SJCRH30 (cell line): Measurements from ENCODE around the gene CALHM6. TPM values are rescaled to one million over a fixed set of nuclear protein-coding genes. Genes with fewer than 3 reads are reported as not detected.
"Not testable (repeated sequence)": the region's sequence is repeated elsewhere in the genome, so short reads cannot be mapped to it uniquely, and the experiment has no call there.

Source experiments
- DNase-seq, 2 experiments: peaks; one replicate each; pipeline ENCODE4 v3.0.0-alpha.2; 2015 to 2020
- H3K27ac ChIP-seq: fragments of 250-450 bp; sonication (Bioruptor Pico); 2 replicates; pipeline ENCODE4 v1.5.1; 2020; ENCODE audit warnings: mild to moderate bottlenecking, moderate library complexity
- H3K27me3 ChIP-seq: fragments of 250-450 bp; sonication (Bioruptor Pico); 2 replicates; pipeline ENCODE4 v1.5.1; 2020; ENCODE audit warnings: mild to moderate bottlenecking, moderate library complexity
- H3K36me3 ChIP-seq: fragments of 250-450 bp; sonication (Bioruptor Pico); 2 replicates; pipeline ENCODE4 v1.5.1; 2020; ENCODE audit warnings: mild to moderate bottlenecking, moderate library complexity
- H3K4me1 ChIP-seq: fragments of 250-450 bp; sonication (Bioruptor Pico); 2 replicates; pipeline ENCODE4 v1.5.1; 2020; ENCODE audit warnings: mild to moderate bottlenecking, moderate library complexity
- H3K4me3 ChIP-seq: fragments of 250-450 bp; sonication (Bioruptor Pico); 2 replicates; pipeline ENCODE4 v1.5.1; 2020; ENCODE audit warnings: mild to moderate bottlenecking, moderate library complexity
- H3K9me3 ChIP-seq: fragments of 250-450 bp; sonication (Bioruptor Pico); replicated peaks from 2 replicates; pipeline ENCODE4 v1.5.1; 2020; ENCODE audit warnings: mild to moderate bottlenecking, moderate library complexity
- total RNA-seq: library from RNA; depleted of rRNA; stranded (reverse); fragments of >200 nt; shearing (Covaris generic); gene quantifications from 2 replicates; pipeline ENCODE4 v1.2.3, GENCODE V29; 2014

Gene CALHM6
- total RNA-seq, 1 experiment from 2014 or later: not detected

DNA sequence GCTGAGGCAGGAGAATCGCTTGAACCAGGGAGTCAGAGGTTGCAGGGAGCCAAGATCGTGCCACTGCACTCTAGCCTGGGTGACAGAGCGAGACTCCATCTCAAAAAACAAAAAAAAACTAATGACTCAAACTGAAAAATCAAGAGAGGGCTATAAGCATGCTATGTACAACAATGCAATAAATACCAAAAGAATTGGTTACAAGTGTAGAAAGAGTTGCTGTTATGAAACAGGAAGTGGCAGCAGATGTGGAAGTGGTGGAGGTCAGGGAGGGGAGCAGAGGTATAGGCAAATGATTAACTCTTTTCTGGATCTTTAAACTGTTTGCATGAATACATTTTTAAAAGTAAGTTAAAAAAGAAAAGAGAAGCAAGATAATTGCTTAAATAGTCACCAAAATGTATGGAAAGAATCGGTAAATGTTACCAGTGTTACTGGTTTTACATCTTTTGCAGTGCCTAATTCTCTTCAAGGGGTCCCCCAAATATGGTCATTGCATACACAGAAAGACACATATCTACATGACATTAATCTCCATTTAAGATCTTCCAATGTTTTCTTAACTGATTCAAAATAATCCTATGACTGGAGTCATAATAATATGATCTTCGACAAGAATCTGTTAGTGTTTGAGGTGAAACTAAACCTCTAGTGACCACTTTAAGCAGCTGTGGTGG lies 15.0 kb downstream of the CALHM6 start:
- Histone ChIP-seq H3K9me3 (no peaks in the 10 kb centered on the region), H3K27me3 (no peaks in the 10 kb centered on the region), H3K36me3 (no peaks in the 10 kb centered on the region), H3K4me1 (0 out of 2 replicates have a peak, but pooled peaks cover 3% of the 10 kb centered on the region), H3K4me3 (no peak overlapping the region), H3K27ac (no peak overlapping the region)
- peak in 1 of 2 experiments; percentile 7 for DNase-seq

DNA sequence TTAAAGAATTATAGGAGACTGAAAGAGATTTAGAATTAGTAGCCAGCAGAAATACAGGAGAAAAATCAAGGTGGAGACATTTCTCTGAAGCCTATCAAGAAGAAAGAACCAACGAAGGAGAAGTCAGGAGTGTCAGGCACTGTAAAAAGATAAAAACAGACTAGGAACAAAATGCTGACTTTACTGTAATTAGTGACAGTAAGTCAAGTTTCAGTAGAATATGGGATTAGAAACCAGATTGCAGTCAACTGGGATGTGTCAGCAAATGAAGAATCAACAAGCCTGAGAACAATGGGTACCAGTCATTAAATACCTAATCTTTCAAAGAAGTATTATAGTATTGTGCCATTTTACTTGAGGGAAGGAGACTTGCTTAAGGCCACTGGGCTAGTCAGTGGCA lies 21.6 kb downstream of the CALHM6 start:
- H3K36me3 ChIP-seq: no peaks in the 10 kb centered on the region
- no peaks in the 10 kb centered on the region for H3K27me3 ChIP-seq

DNA sequence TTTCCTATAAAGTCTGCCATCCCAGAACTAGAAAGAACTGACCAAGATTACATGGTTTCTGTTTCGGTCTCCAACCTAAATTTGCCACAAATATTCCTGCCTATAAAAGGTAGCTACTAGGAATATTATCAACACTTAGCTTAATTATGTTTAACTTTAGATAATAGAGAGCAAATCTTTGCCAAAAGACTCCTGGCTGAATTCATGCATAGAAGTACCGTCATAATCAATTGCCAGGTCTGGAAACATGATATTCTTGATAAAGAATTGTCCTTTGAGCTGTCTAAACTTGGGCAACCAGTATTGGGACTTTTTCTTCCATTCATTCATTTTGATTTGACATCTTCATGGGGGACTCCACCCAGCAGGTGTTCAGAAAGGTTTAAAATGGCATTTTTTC lies 22.4 kb downstream of the CALHM6 start:
- Histone ChIP-seq H3K9me3 (no peaks in the 10 kb centered on the region), H3K27me3 (no peaks in the 10 kb centered on the region)

More for the DNA sequence above, 21.6 kb downstream of the CALHM6 start:
- no peak overlapping the region for H3K4me3 ChIP-seq
- H3K4me1 ChIP-seq: no peaks in the 10 kb centered on the region
- no peak overlapping the region for H3K27ac ChIP-seq
- no peak for DNase-seq
- H3K9me3 ChIP-seq: no peaks in the 10 kb centered on the region

DNA sequence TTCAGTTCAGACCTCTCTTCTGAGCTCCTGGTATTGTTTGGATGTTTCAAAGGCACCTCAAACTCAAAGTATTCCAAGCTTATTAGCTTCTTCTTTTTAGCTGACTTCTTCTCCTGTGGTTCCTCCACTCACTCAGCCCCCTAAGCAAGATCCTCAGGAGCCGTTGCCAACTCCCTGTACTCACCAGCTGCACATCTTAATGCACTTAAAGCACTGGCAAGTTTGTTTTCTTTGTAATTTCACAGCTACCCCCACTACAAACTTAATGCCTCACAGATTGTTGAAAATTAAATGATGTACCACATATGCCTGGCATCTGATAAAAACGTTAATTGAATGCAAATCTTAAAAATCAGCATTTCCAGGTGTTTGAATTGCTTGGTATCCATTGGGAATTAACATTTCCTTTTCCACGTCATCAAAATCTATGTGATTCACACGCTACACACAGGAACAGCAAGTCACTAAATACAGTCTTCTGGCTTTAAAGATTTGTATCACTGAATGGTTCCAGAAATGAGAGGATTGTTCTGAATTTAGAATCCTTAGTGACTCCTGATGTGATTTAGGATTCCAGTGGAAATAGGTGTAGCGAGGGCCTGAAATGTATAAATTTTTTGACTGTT lies 24.5 kb downstream of the CALHM6 start:
- Histone ChIP-seq H3K27me3 (no peaks in the 10 kb centered on the region), H3K4me3 (no peak overlapping the region), H3K27ac (no peak overlapping the region), H3K36me3 (no peaks in the 10 kb centered on the region), H3K4me1 (no peaks in the 10 kb centered on the region), H3K9me3 (no peaks in the 10 kb centered on the region)
- no peak for DNase-seq

More for the DNA sequence above, 22.4 kb downstream of the CALHM6 start:
- Histone ChIP-seq H3K4me3 (no peak overlapping the region), H3K27ac (no peak overlapping the region), H3K36me3 (no peaks in the 10 kb centered on the region), H3K4me1 (no peaks in the 10 kb centered on the region)
- no peak for DNase-seq

DNA sequence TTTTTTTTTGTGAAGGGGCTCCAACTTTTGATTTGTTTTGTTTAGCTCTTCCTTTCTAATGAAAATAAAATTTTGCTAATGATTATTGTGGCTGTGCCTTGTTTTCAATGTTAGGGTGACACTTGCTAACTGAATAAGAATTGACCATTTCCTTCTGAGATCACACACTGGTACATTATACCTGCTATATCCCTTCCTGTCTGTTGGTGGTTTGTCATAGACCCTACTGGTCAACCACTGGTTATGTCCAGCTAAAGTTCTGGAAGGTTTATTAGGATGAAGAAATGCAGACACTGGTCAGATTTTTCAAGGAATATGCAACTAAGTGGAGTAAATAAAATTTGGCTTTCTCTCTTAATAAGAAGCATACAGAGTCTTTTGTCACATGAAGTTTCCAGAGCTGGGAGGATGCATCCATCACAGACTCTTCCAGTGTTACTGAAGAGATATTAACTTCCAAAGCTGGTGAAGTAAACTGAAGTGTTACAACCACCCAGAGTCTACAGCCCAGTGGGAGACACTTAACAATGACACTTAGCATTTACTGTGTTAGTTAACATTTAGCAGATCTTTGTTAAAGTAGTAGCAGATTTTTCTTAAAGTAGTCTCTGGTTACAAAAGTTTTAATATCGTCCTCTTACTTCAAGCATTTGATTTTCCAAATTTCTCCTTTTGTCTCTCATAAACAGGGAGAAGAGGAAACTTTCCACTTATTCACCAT lies 30.6 kb downstream of the CALHM6 start:
- no peaks in the 10 kb centered on the region for H3K27me3 ChIP-seq
- no peak overlapping the region for H3K27ac ChIP-seq
- no peaks in the 10 kb centered on the region for H3K9me3 ChIP-seq
- no peak for DNase-seq
- H3K4me1 ChIP-seq: no peaks in the 10 kb centered on the region
- H3K36me3 ChIP-seq: no peaks in the 10 kb centered on the region
- no peak overlapping the region for H3K4me3 ChIP-seq

DNA sequence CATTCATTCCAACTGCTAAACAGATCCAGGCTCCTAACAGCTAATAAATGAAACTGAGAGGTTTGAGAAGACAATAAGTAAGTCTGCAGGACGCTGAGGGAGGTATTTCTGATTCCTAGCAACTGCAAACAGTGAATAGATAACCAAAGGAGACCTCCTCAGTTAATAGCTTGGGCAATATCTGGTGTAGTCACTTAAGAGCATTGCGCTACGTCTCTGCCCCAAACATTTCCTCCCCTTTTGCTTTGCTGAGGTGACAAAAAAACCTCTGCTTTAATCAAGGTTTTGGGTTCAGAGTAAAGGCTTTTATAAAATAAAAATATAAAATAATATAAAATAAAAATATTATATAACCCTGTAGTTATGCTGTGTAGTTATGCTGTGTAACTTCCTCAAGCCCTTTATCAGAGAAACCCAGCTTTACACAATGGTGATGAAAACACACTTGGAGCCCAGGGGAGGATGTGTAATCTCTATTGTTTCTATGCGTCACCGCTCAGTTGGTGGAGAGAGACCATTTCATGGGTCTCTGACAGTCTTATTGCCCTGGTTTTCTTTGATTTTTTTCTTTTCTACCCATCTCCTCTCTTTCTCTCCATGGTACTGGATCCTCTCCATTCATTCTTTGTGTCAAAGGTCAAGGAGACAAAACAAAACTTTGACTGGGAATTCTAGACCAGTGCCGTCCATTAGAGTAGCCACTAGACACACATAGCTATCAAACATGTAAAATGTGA lies 31.3 kb downstream of the CALHM6 start:
- H3K4me3 ChIP-seq: no peak overlapping the region
- no peaks in the 10 kb centered on the region for H3K9me3 ChIP-seq
- no peaks in the 10 kb centered on the region for H3K4me1 ChIP-seq
- H3K27me3 ChIP-seq: no peaks in the 10 kb centered on the region
- DNase-seq: no peak
- H3K36me3 ChIP-seq: no peaks in the 10 kb centered on the region
- H3K27ac ChIP-seq: no peak overlapping the region

DNA sequence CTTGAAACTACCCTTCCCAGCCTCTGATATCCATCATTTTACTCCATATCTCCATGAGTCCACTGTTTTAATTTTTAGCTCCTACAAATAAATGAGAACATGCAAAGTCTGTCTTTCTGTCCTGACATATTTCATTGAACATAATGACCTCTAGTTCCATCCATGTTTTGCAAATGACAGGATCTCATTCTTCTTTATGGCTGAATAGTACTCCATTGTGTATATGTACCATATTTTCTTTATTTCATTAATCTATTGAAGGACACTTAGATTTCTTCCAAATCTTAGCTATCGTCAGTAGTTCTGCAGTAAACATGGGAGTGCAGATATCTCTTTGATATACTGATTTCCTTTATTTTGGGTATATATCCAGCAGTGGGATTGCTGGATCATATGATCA lies 34.0 kb downstream of the CALHM6 start:
- H3K36me3 ChIP-seq, DNase-seq, H3K9me3 ChIP-seq, H3K4me1 ChIP-seq, H3K4me3 ChIP-seq, H3K27me3 ChIP-seq, H3K27ac ChIP-seq: not testable (repeated sequence)

DNA sequence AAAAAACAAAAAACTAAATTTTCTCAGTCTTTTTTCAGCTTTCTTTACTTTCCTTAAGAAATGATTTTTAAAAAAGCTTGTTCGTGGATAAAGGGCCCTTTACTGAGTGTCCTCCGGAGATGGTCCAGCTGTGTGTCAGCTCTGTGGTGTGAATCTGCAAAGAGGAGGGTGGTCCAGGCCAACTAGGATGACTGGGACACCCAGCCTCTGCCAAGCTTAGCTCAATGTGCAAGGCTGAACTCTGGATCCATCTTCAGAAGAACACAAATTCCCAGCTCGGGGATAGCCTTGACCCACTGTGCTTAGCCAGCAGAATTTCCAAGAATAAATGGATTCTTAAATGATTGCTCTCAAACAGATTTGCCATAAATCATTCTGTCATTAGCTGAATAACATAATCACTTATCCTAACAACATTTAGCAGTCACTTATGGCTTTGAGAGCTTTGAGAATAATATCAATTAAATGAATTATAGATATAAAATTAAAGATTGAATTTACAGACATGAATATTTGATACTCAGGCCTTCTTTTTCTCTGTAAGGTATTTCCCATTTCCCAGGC lies 36.0 kb downstream of the CALHM6 start:
- no peak overlapping the region for H3K27ac ChIP-seq
- DNase-seq: no peak
- no peaks in the 10 kb centered on the region for H3K27me3 ChIP-seq
- no peaks in the 10 kb centered on the region for H3K36me3 ChIP-seq
- H3K4me3 ChIP-seq: no peak overlapping the region
- no peaks in the 10 kb centered on the region for H3K9me3 ChIP-seq
- no peaks in the 10 kb centered on the region for H3K4me1 ChIP-seq

DNA sequence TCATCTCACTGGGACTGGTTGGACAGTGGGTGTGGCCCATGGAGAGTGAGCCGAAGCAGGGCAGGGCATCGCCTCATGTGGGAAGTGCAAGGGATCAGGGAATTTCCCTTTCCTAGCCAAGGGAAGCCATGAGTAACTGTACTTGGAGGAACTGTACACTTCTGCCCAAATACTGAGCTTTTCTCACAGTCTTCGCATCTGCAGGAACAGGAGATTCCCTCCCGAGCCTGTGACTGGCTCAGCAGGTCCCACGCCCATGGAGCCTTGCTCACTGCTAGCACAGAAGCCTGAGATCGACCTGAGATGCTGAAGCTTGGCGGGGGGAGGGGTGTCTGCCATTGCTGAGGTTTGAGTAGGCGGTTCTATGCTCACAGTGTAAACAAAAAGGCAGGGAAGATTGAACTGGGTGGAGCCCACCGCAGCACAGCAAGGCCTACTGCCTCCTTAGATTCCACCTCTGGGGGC lies 39.8 kb downstream of the CALHM6 start:
- Histone ChIP-seq H3K4me3 (peak overlapping the region; percentile 32), H3K9me3 (0 out of 2 replicates have a peak, but pooled peaks cover 3% of the 10 kb centered on the region), H3K4me1 (no peaks in the 10 kb centered on the region), H3K27me3 (no peaks in the 10 kb centered on the region), H3K27ac (no peak overlapping the region), H3K36me3 (no peaks in the 10 kb centered on the region)
- DNase-seq: peak; percentile 8 to 26

DNA sequence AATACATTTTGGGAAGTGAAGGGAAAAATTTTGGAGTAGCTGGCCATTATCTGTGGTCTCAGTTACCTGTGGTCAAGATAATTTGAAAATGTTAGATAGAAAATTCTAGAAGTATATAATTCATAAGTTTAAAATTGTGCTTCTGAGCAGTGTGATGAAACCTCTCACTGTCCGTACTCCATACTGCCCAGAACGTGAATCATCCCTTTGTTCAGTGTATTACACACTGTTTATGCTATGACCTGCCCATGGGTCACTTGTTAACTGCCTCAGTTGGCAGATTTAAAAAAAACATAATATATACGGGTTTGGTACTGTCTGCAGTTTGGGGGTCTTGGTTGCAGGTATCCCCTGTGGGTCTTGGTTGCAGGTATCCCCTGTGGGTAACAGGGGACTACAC lies 46.1 kb downstream of the CALHM6 start:
- Histone ChIP-seq H3K4me3 (no peak overlapping the region), H3K36me3 (no peaks in the 10 kb centered on the region), H3K27me3 (no peaks in the 10 kb centered on the region), H3K27ac (no peak overlapping the region), H3K9me3 (0 out of 2 replicates have a peak, but pooled peaks cover 6% of the 10 kb centered on the region), H3K4me1 (no peaks in the 10 kb centered on the region)
- DNase-seq: no peak

DNA sequence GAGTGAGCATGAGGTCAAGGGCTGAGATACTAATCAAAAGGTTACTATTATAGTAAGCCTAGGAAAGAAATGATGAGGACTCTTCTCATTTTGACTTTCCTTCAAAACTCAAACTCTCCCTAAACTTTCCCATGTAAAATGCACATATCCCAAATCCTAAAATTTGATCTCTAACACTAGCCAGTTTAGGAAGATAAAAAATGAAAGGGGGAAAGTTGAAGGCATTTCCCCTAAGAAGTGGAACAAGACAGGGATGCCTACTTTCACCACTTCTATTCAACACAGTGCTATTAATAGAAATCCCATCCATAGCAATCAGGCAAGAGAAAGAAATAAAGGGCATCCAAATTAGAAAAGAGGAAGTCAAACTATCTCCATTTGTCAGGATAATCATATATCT lies 47.4 kb downstream of the CALHM6 start:
- H3K4me3 ChIP-seq: no peak overlapping the region
- no peaks in the 10 kb centered on the region for H3K27me3 ChIP-seq

DNA sequence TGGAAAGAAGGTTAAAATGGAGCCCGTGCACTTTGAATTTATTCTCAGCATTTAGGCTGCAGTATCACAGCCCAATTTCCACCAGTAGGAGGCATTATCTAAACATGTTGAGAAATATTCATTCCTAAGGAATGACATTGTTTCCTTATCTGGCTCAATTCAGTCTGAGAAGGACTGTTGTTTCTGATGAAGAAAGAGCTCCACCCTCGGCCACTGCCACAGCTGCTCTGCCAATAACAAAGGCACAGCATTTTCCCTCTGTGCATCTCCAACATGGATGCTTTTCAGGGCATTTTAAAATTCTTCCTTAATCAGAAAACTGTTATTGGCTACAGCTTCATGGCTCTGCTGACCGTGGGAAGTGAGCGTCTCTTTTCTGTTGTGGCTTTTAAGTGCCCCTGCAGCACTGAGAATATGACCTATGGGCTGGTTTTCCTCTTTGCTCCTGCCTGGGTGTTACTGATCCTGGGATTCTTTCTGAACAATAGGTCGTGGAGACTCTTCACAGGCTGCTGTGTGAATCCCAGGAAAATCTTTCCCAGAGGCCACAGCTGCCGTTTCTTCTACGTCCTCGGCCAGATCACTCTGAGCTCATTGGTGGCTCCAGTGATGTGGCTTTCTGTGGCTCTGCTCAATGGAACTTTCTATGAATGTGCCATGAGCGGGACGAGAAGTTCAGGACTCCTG lies 50.4 kb downstream of the CALHM6 start, which contains the start of gene CALHM5:
Gene CALHM5, plus strand, starts transcription at position 216 of the 687 bp plus-strand sequence. Its CDS starts 58 bp downstream, at position 274.
- peak; percentile 75 to 88 for DNase-seq
- Histone ChIP-seq H3K4me1 (peaks cover 3% of the 10 kb centered on the region; the same call in 1 of the 2 replicates), H3K27ac (peak within 1 kb of the TSS; percentile 96), H3K36me3 (no peaks in the 10 kb centered on the region), H3K4me3 (peak within 1 kb of the TSS; percentile 62), H3K27me3 (no peaks in the 10 kb centered on the region), H3K9me3 (0 out of 2 replicates have a peak, but pooled peaks cover 3% of the 10 kb centered on the region)

More for the DNA sequence above, 47.4 kb downstream of the CALHM6 start:
- Histone ChIP-seq H3K27ac (no peak overlapping the region), H3K4me1 (peaks cover 3% of the 10 kb centered on the region; the same call in 1 of the 2 replicates), H3K9me3 (0 out of 2 replicates have a peak, but pooled peaks cover 3% of the 10 kb centered on the region), H3K36me3 (no peaks in the 10 kb centered on the region)
- no peak for DNase-seq

DNA sequence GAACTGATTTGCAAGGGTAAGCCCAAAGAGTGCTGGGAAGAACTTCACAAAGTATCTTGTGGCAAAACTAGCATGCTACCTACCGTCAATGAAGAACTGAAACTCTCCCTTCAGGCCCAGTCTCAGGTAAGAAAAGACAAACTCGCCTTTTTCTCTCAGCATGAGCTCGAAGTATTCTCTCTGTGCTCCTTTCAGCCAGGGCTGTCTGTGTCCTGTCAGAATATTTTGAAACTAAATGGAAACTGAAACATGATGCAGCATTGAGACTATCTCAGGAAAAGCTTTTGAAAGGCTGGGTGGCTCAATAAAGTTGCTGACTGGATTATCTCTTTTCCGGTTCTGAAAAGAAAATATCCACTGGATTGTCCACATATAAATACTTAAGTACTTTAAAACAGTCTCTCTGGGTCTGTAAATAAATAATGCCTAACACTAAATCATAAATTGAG lies 51.0 kb downstream of the CALHM6 start:
- Histone ChIP-seq H3K27me3 (no peaks in the 10 kb centered on the region), H3K4me1 (peaks cover 3% of the 10 kb centered on the region; the same call in 1 of the 2 replicates), H3K27ac (peak overlapping the region; percentile 96), H3K36me3 (no peaks in the 10 kb centered on the region), H3K9me3 (0 out of 2 replicates have a peak, but pooled peaks cover 3% of the 10 kb centered on the region), H3K4me3 (peak overlapping the region; percentile 62)
- no peak for DNase-seq
